ENCODE data around the gene REPIN1.

DNA sequence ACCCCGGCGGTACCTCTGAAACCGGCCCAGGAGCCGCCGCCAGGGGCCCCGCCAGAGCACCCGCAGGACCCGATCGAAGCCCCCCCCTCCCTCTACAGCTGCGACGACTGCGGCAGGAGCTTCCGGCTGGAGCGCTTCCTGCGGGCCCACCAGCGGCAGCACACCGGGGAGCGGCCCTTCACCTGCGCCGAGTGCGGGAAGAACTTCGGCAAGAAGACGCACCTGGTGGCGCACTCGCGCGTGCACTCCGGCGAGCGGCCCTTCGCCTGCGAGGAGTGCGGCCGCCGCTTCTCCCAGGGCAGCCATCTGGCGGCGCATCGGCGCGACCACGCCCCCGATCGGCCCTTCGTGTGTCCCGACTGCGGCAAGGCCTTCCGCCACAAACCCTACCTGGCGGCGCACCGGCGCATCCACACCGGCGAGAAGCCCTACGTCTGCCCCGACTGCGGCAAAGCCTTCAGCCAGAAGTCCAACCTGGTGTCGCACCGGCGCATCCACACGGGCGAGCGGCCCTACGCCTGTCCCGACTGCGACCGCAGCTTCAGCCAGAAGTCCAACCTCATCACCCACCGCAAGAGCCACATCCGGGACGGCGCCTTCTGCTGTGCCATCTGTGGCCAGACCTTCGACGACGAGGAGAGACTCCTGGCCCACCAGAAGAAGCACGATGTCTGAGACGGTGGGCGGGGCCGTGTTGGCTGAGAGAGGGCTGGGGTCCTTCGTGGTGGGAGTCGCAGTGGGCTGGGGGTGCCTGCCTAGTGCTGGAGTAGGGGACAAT, 3.8 kb downstream of the REPIN1 start:
- TF ChIP-seq, protein P1, sequence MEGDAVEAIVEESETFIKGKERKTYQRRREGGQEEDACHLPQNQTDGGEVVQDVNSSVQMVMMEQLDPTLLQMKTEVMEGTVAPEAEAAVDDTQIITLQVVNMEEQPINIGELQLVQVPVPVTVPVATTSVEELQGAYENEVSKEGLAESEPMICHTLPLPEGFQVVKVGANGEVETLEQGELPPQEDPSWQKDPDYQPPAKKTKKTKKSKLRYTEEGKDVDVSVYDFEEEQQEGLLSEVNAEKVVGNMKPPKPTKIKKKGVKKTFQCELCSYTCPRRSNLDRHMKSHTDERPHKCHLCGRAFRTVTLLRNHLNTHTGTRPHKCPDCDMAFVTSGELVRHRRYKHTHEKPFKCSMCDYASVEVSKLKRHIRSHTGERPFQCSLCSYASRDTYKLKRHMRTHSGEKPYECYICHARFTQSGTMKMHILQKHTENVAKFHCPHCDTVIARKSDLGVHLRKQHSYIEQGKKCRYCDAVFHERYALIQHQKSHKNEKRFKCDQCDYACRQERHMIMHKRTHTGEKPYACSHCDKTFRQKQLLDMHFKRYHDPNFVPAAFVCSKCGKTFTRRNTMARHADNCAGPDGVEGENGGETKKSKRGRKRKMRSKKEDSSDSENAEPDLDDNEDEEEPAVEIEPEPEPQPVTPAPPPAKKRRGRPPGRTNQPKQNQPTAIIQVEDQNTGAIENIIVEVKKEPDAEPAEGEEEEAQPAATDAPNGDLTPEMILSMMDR (IDR thresholded peaks at IDR 0.05) = no peak
- TF ChIP-seq POLR2A (IDR thresholded peaks at IDR 0.05; ENCODE audit: low read depth) = no peak
